ENCODE measurements around the gene TMEM178A. TPM values are rescaled to one million over a fixed set of nuclear protein-coding genes. Genes with fewer than 3 reads are reported as not detected.

Gene TMEM178A
- total RNA-seq, 1 experiment from 2014 or later = 0.86 TPM

- no TSS peak for BruUV-seq (replicated peaks)
- POLR2A ChIA-PET = interaction anchor here (0.8 kb wide), 1 partner anchor 238 kb away, joined by 4 read pairs; no protein-coding TSS in a partner anchor
- Mint-ChIP-seq H3K36me3 (ENCODE audit: insufficient read depth, unreplicated experiment) (no peaks in the 10 kb centered on the region), H3K4me3 (ENCODE audit: unreplicated experiment) (no peak overlapping the region), H3K27me3 (ENCODE audit: insufficient read depth, unreplicated experiment) (no peaks in the 10 kb centered on the region), H3K4me1 (ENCODE audit: insufficient read depth, unreplicated experiment) (no peaks in the 10 kb centered on the region), H3K9me3 (ENCODE audit: unreplicated experiment) (peaks cover 25% of the 10 kb centered on the region), H3K27ac (ENCODE audit: low read depth, unreplicated experiment) (no peak overlapping the region)
- no peak for DNase-seq (ENCODE audit: unreplicated experiment)
- intact Hi-C loops (cut with micrococcal nuclease) = no loop called here
- TF ChIP-seq CTCF (IDR thresholded peaks at IDR 0.05; ENCODE audit: unreplicated experiment) = no peak
- CTCF ChIA-PET = interaction anchor here (0.5 to 0.7 kb wide), 2 partner anchors 231 to 521 kb away, joined by 3 read pairs; no protein-coding TSS in a partner anchor
Measured at GRCh38 chr2:39703181-39703872, 37.6 kb downstream of the TMEM178A start.

GRCh38 chr2:39704540-39704939 lies 38.8 kb downstream of the TMEM178A start:
- Mint-ChIP-seq H3K27me3 (ENCODE audit: insufficient read depth, unreplicated experiment) (no peaks in the 10 kb centered on the region), H3K9me3 (ENCODE audit: unreplicated experiment) (peaks cover 25% of the 10 kb centered on the region), H3K4me3 (ENCODE audit: unreplicated experiment) (no peak overlapping the region), H3K36me3 (ENCODE audit: insufficient read depth, unreplicated experiment) (no peaks in the 10 kb centered on the region), H3K27ac (ENCODE audit: low read depth, unreplicated experiment) (no peak overlapping the region), H3K4me1 (ENCODE audit: insufficient read depth, unreplicated experiment) (no peaks in the 10 kb centered on the region)
- CTCF ChIA-PET = interaction anchor here (0.9 to 2.8 kb wide), 2 partner anchors 7 to 25 kb away, joined by 4 to 13 read pairs; no protein-coding TSS in a partner anchor
- DNase-seq (ENCODE audit: unreplicated experiment) = no peak
- POLR2A ChIA-PET = interaction anchor here (1.2 kb wide), 1 partner anchor 187 kb away, joined by 3 read pairs; no protein-coding TSS in a partner anchor
- intact Hi-C loops (cut with micrococcal nuclease) = no loop called here
- BruUV-seq (replicated peaks) = no TSS peak
- TF ChIP-seq CTCF (IDR thresholded peaks at IDR 0.05; ENCODE audit: unreplicated experiment) = no peak

GRCh38 chr2:39705638-39706037 lies 39.9 kb downstream of the TMEM178A start:
- no TSS peak for BruUV-seq (replicated peaks)
- CTCF ChIA-PET = interaction anchor here (0.6 to 2.8 kb wide), 3 partner anchors 9 to 592 kb away, joined by 3 to 13 read pairs (median 3); no protein-coding TSS in a partner anchor
- DNase-seq (ENCODE audit: unreplicated experiment) = no peak

More at GRCh38 chr2:39705638-39706037, 39.9 kb downstream of the TMEM178A start:
- no peak for TF ChIP-seq CTCF (IDR thresholded peaks at IDR 0.05; ENCODE audit: unreplicated experiment)
- no peaks in the 10 kb centered on the region for H3K27me3 Mint-ChIP-seq (ENCODE audit: insufficient read depth, unreplicated experiment)
- peaks cover 16% of the 10 kb centered on the region for H3K9me3 Mint-ChIP-seq (ENCODE audit: unreplicated experiment)
- no peaks in the 10 kb centered on the region for H3K4me1 Mint-ChIP-seq (ENCODE audit: insufficient read depth, unreplicated experiment)
- H3K4me3 Mint-ChIP-seq (ENCODE audit: unreplicated experiment) = no peak overlapping the region
- intact Hi-C loops (cut with micrococcal nuclease) = no loop called here
- no peaks in the 10 kb centered on the region for H3K36me3 Mint-ChIP-seq (ENCODE audit: insufficient read depth, unreplicated experiment)
- H3K27ac Mint-ChIP-seq (ENCODE audit: low read depth, unreplicated experiment) = no peak overlapping the region
- POLR2A ChIA-PET = interaction anchor here (0.9 kb wide), 1 partner anchor 9 kb away, joined by 3 read pairs; no protein-coding TSS in a partner anchor
